Neural cell (in vitro differentiated cells): Measurements from ENCODE around the gene CRYZL1. TPM values are rescaled to one million over a fixed set of nuclear protein-coding genes. Genes with fewer than 3 reads are reported as not detected.

Experiments
- H2AFZ ChIP-seq: fragments of 200-600, 300-800 bp; sonication (generic), shearing (Covaris generic); 2 replicates; pipeline ENCODE4 v1.6.0; 2014; ENCODE audit warnings: low read depth, mild to moderate bottlenecking, antibody characterized with exemption, low read length, moderate library complexity
- H3F3A ChIP-seq: fragments of 200-600 bp; shearing (Covaris generic); 2 replicates; pipeline ENCODE4 v1.6.1; 2016; ENCODE audit warnings: mild to moderate bottlenecking, moderate library complexity, mixed read lengths, antibody characterized with exemption, low read length; ENCODE audit not compliant: insufficient read depth, poor library complexity, severe bottlenecking
- H3K27ac ChIP-seq: fragments of 200-600, 300-800 bp; sonication (generic), shearing (Covaris generic); 2 replicates; pipeline ENCODE4 v1.5.1; 2014; ENCODE audit warnings: mild to moderate bottlenecking, low read length, moderate library complexity
- H3K27me3 ChIP-seq: fragments of 300-800, 200-600 bp; sonication (generic), shearing (Covaris generic); 2 replicates; pipeline ENCODE4 v1.6.0; 2014; ENCODE audit warnings: mild to moderate bottlenecking, low read depth, low read length, moderate library complexity; ENCODE audit not compliant: insufficient read depth
- H3K36me3 ChIP-seq: fragments of 300-800, 200-600 bp; sonication (generic), shearing (Covaris generic); 2 replicates; pipeline ENCODE4 v1.5.1; 2014; ENCODE audit warnings: mild to moderate bottlenecking, antibody characterized with exemption, low read length, moderate library complexity; ENCODE audit not compliant: insufficient read depth
- H3K4me2 ChIP-seq: fragments of 300-800, 200-600 bp; sonication (generic), shearing (Covaris generic); 2 replicates; pipeline ENCODE4 v1.6.0; 2014; ENCODE audit warnings: mild to moderate bottlenecking, low read length
- H3K4me3 ChIP-seq: fragments of 300-800, 200-600 bp; sonication (generic), shearing (Covaris generic); 2 replicates; pipeline ENCODE4 v1.5.1; 2014; ENCODE audit warnings: mild to moderate bottlenecking, low read length, moderate library complexity
- H3K79me2 ChIP-seq: fragments of 200-600 bp; shearing (Covaris generic); replicated peaks from 2 replicates; pipeline ENCODE4 v1.6.0; 2014; ENCODE audit warnings: mild to moderate bottlenecking, low read length, moderate library complexity; ENCODE audit not compliant: insufficient read depth
- H3K9ac ChIP-seq: fragments of 300-800, 200-600 bp; sonication (generic), shearing (Covaris generic); 2 replicates; pipeline ENCODE4 v1.6.1; 2016; ENCODE audit warnings: mild to moderate bottlenecking, low read length, mixed read lengths
- H3K9me2 ChIP-seq: fragments of 200-600 bp; shearing (Covaris generic); 2 replicates; pipeline ENCODE4 v1.6.1; 2016; ENCODE audit warnings: mild to moderate bottlenecking, low read length, mixed read lengths; ENCODE audit not compliant: insufficient read depth
- H3K9me3 ChIP-seq: fragments of 200-600, 300-800 bp; sonication (generic), shearing (Covaris generic); 2 replicates; pipeline ENCODE4 v1.6.1; 2016; ENCODE audit warnings: mild to moderate bottlenecking, mixed run types, low read length, moderate library complexity, mixed read lengths
- H4K20me1 ChIP-seq: fragments of 200-600 bp; shearing (Covaris generic); 2 replicates; pipeline ENCODE4 v1.6.1; 2016; ENCODE audit warnings: mild to moderate bottlenecking, mixed run types; ENCODE audit not compliant: insufficient read depth
- EP300 ChIP-seq: fragments of 450-650 bp; conservative IDR thresholded peaks from 2 replicates; pipeline ENCODE4 v1.6.1; 2014; ENCODE audit warnings: antibody characterized with exemption, mild to moderate bottlenecking, moderate library complexity; ENCODE audit not compliant: poor library complexity, severe bottlenecking
- EZH2 ChIP-seq: fragments of 200-600, 300-800 bp; shearing (Covaris generic), sonication (generic); IDR thresholded peaks from 2 replicates; pipeline ENCODE4 v1.6.1; 2014; ENCODE audit warnings: antibody characterized with exemption, low read length, borderline replicate concordance, mild to moderate bottlenecking; ENCODE audit not compliant: insufficient read depth, poor library complexity, severe bottlenecking
- MXI1 ChIP-seq: fragments of 450-650 bp; conservative IDR thresholded peaks from 2 replicates; pipeline ENCODE4 v1.6.1; 2014; ENCODE audit warnings: antibody characterized with exemption, mild to moderate bottlenecking; ENCODE audit not compliant: poor library complexity, severe bottlenecking
- POLR2AphosphoS5 ChIP-seq: IDR thresholded peaks from 2 replicates; pipeline ENCODE4 v1.6.1; 2012
- RAD21 ChIP-seq: fragments of 450-650 bp; conservative IDR thresholded peaks from 2 replicates; pipeline ENCODE4 v1.6.1; 2014; ENCODE audit warnings: antibody characterized with exemption, mild to moderate bottlenecking, moderate library complexity
- REST ChIP-seq: IDR thresholded peaks from 2 replicates; pipeline ENCODE4 v1.6.1; 2012; ENCODE audit warnings: borderline replicate concordance
- SMC3 ChIP-seq: fragments of 450-650 bp; conservative IDR thresholded peaks from 2 replicates; pipeline ENCODE4 v1.6.1; 2014; ENCODE audit warnings: antibody characterized with exemption, mild to moderate bottlenecking, moderate library complexity; ENCODE audit not compliant: poor library complexity
- TAF1 ChIP-seq: IDR thresholded peaks from 2 replicates; pipeline ENCODE4 v1.6.1; 2012; ENCODE audit warnings: low read depth
- polyA plus RNA-seq: library from polyadenylated mRNA; depleted of rRNA; stranded (reverse); fragments of >200 nt; gene quantifications from 2 replicates; pipeline ENCODE4 v1.2.3, GENCODE V29; 2014
- TF ChIP-seq, protein P1 (sequence below): fragments of 450-650 bp; IDR thresholded peaks from 2 replicates; pipeline ENCODE4 v1.5.1; 2014; ENCODE audit warnings: antibody characterized with exemption, mild to moderate bottlenecking, moderate library complexity; ENCODE audit not compliant: poor library complexity, severe bottlenecking

Gene CRYZL1
- polyA plus RNA-seq, 1 donor from 2014 or later = 54.3 TPM

GRCh38 chr21:33650929-33651509, 9.5 kb upstream of the CRYZL1 start:
- no peak overlapping the region for H3K27ac ChIP-seq

DNA sequence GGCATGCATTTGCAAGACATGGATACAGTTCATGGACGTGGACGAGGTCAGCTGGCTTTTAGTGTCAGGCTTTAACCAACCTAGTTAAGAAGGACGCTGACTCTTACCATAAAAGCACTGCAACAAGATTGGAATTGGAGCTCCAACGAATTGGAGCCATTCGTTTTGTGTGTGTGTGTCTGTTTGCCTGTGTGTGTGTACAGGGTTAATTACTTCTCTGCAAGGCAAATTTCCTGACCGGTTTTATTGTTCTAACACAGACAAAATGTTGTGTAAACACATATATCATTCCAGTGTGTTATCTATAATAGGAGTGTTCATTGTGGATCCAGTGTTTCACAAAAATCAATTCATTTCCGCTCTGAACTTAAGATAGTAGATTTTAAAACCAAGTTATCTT, 8.7 kb upstream of the CRYZL1 start:
- H3K27me3 ChIP-seq = no peaks in the 10 kb centered on the region
- no peaks in the 10 kb centered on the region for H3F3A ChIP-seq
- no peak overlapping the region for H2AFZ ChIP-seq
- no peak overlapping the region for H3K27ac ChIP-seq
- no peak overlapping the region for H3K4me2 ChIP-seq
- no peaks in the 10 kb centered on the region for H3K9me2 ChIP-seq
- H3K9me3 ChIP-seq = no peaks in the 10 kb centered on the region
- H3K9ac ChIP-seq = no peak overlapping the region
- H3K4me3 ChIP-seq = no peak overlapping the region
- peaks cover 86% of the 10 kb centered on the region for H3K79me2 ChIP-seq
- no peaks in the 10 kb centered on the region for H3K36me3 ChIP-seq
- TF ChIP-seq REST = no peak
- TF ChIP-seq RAD21 = no peak
- no peak for TF ChIP-seq MXI1
- TF ChIP-seq SMC3 = no peak
- TF ChIP-seq TAF1 = no peak
- TF ChIP-seq, protein P1, sequence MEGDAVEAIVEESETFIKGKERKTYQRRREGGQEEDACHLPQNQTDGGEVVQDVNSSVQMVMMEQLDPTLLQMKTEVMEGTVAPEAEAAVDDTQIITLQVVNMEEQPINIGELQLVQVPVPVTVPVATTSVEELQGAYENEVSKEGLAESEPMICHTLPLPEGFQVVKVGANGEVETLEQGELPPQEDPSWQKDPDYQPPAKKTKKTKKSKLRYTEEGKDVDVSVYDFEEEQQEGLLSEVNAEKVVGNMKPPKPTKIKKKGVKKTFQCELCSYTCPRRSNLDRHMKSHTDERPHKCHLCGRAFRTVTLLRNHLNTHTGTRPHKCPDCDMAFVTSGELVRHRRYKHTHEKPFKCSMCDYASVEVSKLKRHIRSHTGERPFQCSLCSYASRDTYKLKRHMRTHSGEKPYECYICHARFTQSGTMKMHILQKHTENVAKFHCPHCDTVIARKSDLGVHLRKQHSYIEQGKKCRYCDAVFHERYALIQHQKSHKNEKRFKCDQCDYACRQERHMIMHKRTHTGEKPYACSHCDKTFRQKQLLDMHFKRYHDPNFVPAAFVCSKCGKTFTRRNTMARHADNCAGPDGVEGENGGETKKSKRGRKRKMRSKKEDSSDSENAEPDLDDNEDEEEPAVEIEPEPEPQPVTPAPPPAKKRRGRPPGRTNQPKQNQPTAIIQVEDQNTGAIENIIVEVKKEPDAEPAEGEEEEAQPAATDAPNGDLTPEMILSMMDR = no peak
- peaks cover 3% of the 10 kb centered on the region for H4K20me1 ChIP-seq

More at GRCh38 chr21:33650929-33651509, 9.5 kb upstream of the CRYZL1 start:
- Histone ChIP-seq H2AFZ (no peak overlapping the region), H3K4me3 (no peak overlapping the region), H3K27me3 (no peaks in the 10 kb centered on the region), H3K9me2 (no peaks in the 10 kb centered on the region), H3F3A (no peaks in the 10 kb centered on the region), H3K9me3 (no peaks in the 10 kb centered on the region), H3K79me2 (peaks cover 86% of the 10 kb centered on the region), H3K9ac (no peak overlapping the region), H4K20me1 (peaks cover 3% of the 10 kb centered on the region), H3K36me3 (no peaks in the 10 kb centered on the region), H3K4me2 (no peak overlapping the region)
- TF ChIP-seq, protein P1 = no peak
- TF ChIP-seq RAD21 (no peak), POLR2AphosphoS5 (no peak), MXI1 (no peak), TAF1 (no peak), SMC3 (no peak), EP300 (no peak), REST (no peak), EZH2 (no peak)
